RWPE2 (cell line): ENCODE measurements around the gene GJA10.
A peak's percentile ranks its signal among the peaks of the same experiment; 100 is the strongest.

Source experiments
- ATAC-seq: fragments of 200-7000 bp; cut with Tn5 transposase; 3 replicates; pipeline ENCODE4 v1.9.1; 2021; ENCODE audit warnings: low read depth
- DNase-seq: peaks from one replicate; pipeline ENCODE4 v3.0.0-alpha.2; 2020; ENCODE audit warnings: low spot score
- H3K27ac ChIP-seq: fragments of 450-650 bp; 2 replicates; pipeline ENCODE4 v1.5.1; 2017; ENCODE audit warnings: mild to moderate bottlenecking; ENCODE audit not compliant: poor library complexity, severe bottlenecking
- H3K27me3 ChIP-seq: fragments of 250-450 bp; sonication (Bioruptor Pico); 2 replicates; pipeline ENCODE4 v1.5.1; 2021; ENCODE audit warnings: mild to moderate bottlenecking, moderate library complexity; ENCODE audit not compliant: insufficient read depth, poor library complexity, severe bottlenecking
- H3K36me3 ChIP-seq: fragments of 250-450 bp; sonication (Bioruptor Pico); 2 replicates; pipeline ENCODE4 v1.5.1; 2020; ENCODE audit warnings: low read depth, mild to moderate bottlenecking, moderate library complexity
- H3K4me1 ChIP-seq: fragments of 250-450 bp; sonication (Bioruptor Pico); 2 replicates; pipeline ENCODE4 v1.5.1; 2021; ENCODE audit warnings: mild to moderate bottlenecking, moderate library complexity; ENCODE audit not compliant: insufficient read depth, poor library complexity, severe bottlenecking
- H3K4me3 ChIP-seq: fragments of 250-450 bp; sonication (Bioruptor Pico); 2 replicates; pipeline ENCODE4 v1.5.1; 2021; ENCODE audit warnings: mild to moderate bottlenecking, moderate library complexity; ENCODE audit not compliant: severe bottlenecking
- H3K9me3 ChIP-seq: fragments of 250-450 bp; sonication (Bioruptor Pico); 2 replicates; pipeline ENCODE4 v1.5.1; 2021; ENCODE audit warnings: mild to moderate bottlenecking, moderate library complexity; ENCODE audit not compliant: severe bottlenecking
- TF ChIP-seq, protein P1 (sequence below): fragments of 450-650 bp; IDR thresholded peaks from one replicate; pipeline ENCODE4 v1.5.1; 2017; ENCODE audit warnings: mild to moderate bottlenecking, moderate library complexity; ENCODE audit not compliant: poor library complexity, severe bottlenecking

The GJA10 gene

DNA sequence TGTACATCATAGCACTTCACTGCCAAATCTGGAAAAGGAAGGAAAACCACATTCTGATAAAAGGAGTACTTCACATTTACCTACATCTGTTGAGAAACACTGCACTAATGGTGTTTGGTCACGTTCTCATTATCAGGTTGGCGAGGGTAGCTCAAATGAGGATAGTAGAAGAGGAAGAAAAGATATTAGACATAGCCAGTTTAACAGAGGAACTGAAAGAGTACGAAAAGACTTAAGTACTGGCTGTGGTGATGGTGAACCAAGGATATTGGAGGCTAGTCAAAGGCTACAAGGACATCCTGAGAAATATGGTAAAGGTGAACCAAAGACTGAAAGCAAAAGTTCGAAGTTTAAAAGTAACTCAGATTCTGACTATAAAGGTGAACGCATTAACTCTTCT is 32.0 kb upstream of the GJA10 start:
- H3K36me3 ChIP-seq, result peaks cover 91% of the 10 kb centered on the region
- no peak for ATAC-seq
- no peak for DNase-seq

DNA sequence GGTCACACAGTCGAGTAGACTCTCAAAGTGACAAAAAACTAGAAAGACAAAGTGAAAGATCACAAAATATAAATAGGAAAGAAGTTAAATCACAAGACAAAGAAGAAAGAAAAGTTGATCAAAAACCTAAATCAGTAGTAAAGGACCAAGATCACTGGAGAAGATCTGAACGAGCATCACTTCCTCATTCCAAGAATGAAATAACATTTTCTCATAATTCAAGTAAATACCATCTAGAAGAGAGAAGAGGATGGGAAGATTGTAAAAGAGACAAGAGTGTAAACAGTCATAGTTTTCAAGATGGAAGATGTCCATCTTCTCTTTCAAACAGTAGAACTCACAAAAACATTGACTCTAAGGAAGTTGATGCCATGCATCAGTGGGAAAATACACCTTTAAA is 31.6 kb upstream of the GJA10 start:
- no peak for DNase-seq
- no peak overlapping the region for H3K4me3 ChIP-seq
- H3K4me1 ChIP-seq, result no peaks in the 10 kb centered on the region
- no peaks in the 10 kb centered on the region for H3K27me3 ChIP-seq
- H3K9me3 ChIP-seq, result no peaks in the 10 kb centered on the region
- no peak for ATAC-seq
- TF ChIP-seq, protein P1, sequence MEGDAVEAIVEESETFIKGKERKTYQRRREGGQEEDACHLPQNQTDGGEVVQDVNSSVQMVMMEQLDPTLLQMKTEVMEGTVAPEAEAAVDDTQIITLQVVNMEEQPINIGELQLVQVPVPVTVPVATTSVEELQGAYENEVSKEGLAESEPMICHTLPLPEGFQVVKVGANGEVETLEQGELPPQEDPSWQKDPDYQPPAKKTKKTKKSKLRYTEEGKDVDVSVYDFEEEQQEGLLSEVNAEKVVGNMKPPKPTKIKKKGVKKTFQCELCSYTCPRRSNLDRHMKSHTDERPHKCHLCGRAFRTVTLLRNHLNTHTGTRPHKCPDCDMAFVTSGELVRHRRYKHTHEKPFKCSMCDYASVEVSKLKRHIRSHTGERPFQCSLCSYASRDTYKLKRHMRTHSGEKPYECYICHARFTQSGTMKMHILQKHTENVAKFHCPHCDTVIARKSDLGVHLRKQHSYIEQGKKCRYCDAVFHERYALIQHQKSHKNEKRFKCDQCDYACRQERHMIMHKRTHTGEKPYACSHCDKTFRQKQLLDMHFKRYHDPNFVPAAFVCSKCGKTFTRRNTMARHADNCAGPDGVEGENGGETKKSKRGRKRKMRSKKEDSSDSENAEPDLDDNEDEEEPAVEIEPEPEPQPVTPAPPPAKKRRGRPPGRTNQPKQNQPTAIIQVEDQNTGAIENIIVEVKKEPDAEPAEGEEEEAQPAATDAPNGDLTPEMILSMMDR, result no peak
- peaks cover 92% of the 10 kb centered on the region for H3K36me3 ChIP-seq
- H3K27ac ChIP-seq, result no peak overlapping the region

More for the DNA sequence above, 32.0 kb upstream of the GJA10 start:
- Histone ChIP-seq H3K4me3 (no peak overlapping the region), H3K27me3 (no peaks in the 10 kb centered on the region), H3K9me3 (no peaks in the 10 kb centered on the region), H3K4me1 (no peaks in the 10 kb centered on the region), H3K27ac (no peak overlapping the region)
- TF ChIP-seq, protein P1, result no peak

DNA sequence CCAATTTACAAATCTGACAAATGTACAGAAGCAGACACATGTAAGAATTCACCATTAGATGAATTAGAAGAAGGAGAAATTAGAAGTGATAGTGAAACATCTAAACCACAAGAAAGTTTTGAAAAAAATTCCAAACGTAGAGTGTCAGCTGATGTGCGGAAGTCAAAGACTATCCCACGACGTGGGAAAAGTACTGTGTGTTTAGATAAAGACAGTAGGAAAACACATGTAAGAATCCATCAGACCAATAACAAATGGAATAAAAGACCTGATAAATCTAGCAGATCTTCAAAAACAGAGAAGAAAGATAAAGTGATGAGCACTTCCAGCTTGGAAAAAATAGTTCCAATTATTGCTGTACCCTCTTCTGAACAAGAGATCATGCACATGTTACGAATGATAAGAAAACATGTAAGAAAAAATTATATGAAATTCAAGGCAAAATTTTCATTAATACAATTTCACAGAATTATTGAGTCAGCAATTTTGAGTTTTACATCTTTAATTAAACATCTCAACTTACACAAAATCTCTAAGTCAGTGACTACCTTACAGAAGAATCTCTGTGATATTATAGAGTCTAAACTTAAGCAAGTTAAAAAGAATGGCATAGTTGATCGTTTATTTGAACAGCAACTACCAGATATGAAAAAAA is 28.1 kb upstream of the GJA10 start:
- no peak for DNase-seq
- TF ChIP-seq, protein P1, result no peak
- peaks cover 84% of the 10 kb centered on the region for H3K36me3 ChIP-seq
- ATAC-seq, result no peak
- no peak overlapping the region for H3K4me3 ChIP-seq
- H3K27me3 ChIP-seq, result no peaks in the 10 kb centered on the region
- no peaks in the 10 kb centered on the region for H3K9me3 ChIP-seq
- H3K27ac ChIP-seq, result no peak overlapping the region
- H3K4me1 ChIP-seq, result no peaks in the 10 kb centered on the region

DNA sequence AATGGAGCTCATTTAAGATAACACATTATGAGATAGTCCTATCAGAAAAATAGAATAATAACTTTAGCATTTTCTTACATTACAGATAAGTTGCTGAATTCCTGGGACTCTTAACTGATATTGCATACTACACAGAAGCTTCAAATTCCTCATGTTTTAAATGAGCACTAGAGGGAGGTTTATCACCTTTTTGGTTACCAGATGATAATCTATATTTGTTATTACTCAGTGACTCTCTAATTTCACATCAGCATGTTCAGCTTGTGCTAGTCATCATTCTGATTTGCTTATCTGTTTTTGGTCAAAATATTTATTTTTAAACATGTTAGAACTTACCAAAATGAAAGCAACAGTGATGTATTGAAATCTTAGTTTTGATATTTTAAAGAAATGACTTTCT is 20.5 kb upstream of the GJA10 start:
- H3K36me3 ChIP-seq, result peaks cover 37% of the 10 kb centered on the region
- TF ChIP-seq, protein P1, result peak; percentile 9

DNA sequence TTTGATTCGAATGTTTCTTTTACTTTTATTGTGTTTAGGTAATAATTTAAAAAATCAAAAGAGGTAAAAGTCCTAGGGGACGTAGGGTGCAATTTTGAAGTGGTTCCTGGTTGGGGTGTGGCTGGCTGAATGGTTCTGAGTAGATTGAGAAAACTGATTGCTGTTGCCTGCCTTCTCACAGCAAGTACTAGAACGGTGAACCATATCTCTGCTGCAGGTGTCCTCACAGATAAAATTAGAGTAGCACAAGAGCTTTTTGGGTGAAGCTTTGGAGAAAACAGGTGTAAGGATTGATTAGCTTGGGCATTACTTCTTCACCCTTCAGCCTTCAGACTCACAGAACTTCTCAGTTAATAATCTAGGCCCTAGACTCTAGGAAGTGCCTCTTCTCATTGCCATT is 19.8 kb upstream of the GJA10 start:
- TF ChIP-seq, protein P1, result no peak
- H3K36me3 ChIP-seq, result peaks cover 33% of the 10 kb centered on the region
- no peaks in the 10 kb centered on the region for H3K27me3 ChIP-seq
- no peak overlapping the region for H3K27ac ChIP-seq
- H3K4me3 ChIP-seq, result no peak overlapping the region
- DNase-seq (no peak), ATAC-seq (no peak)
- no peaks in the 10 kb centered on the region for H3K9me3 ChIP-seq
- H3K4me1 ChIP-seq, result no peaks in the 10 kb centered on the region

More for the DNA sequence above, 20.5 kb upstream of the GJA10 start:
- no peak overlapping the region for H3K4me3 ChIP-seq
- H3K27me3 ChIP-seq, result no peaks in the 10 kb centered on the region
- no peak overlapping the region for H3K27ac ChIP-seq
- H3K4me1 ChIP-seq, result no peaks in the 10 kb centered on the region
- ATAC-seq (no peak), DNase-seq (no peak)
- no peaks in the 10 kb centered on the region for H3K9me3 ChIP-seq
